COLO668 (cell line): ENCODE results near the gene PSRC1.
"Not testable (repeated sequence)": the region's sequence is repeated elsewhere in the genome, so short reads cannot be mapped to it uniquely, and the experiment has no call there.

Experiments used
- DNase-seq: peaks from one replicate; lab custom pipeline; 2025; ENCODE audit not compliant: unreplicated experiment; lab: John Stamatoyannopoulos, UW

Gene PSRC1

GRCh38 chr1:109296782-109297181 is 13.8 kb upstream of the PSRC1 start:
- peak; percentile 47 for DNase-seq

GRCh38 chr1:109295712-109296415 is 12.9 kb upstream of the PSRC1 start:
- no peak for DNase-seq

GRCh38 chr1:109294481-109294880 is 11.5 kb upstream of the PSRC1 start:
- no peak for DNase-seq

GRCh38 chr1:109293026-109293425 is 10.1 kb upstream of the PSRC1 start:
- DNase-seq, result no peak

GRCh38 chr1:109292364-109292763 is 9.4 kb upstream of the PSRC1 start:
- DNase-seq, result no peak

DNA sequence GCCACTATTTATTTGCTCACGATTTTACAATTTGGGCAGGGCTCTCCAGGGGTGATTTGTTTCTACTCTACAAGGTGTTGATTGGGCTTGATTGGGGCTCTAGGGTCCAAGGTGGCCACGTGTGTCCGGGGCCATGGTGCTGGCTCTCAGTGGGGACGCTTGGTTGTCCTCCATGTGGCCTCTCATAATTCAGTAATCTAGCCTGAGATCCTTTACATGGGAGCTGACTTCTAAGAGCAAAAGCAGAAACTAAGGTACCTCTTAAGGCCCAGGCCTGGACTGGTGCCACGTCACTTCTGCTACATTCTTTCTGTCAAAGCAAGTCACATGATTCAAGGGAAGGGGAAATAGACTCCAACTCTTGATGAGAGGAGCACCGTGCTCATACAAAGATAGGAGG is 8.1 kb upstream of the PSRC1 start:
- DNase-seq, result no peak

DNA sequence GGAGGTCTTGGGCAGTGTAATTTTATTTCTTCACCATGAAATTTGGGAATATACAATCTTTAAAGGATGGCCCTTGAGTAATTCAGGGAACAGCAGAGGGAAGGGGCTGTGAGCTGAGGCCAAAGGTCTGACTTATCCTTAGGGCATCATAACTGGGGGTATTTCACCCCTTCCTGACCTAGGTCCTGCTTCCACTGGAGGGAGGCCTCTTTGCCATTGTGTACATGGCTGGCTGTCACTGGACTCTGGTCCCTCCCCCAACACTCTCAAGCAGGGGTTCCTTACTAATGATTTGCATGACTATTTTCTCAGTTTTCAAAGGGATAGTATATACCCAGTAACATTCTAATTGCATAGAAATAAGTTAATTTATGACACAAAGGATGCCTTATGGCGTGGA is 7.2 kb upstream of the PSRC1 start:
- DNase-seq, result no peak

GRCh38 chr1:109286762-109287161 is 3.8 kb upstream of the PSRC1 start:
- DNase-seq, result not testable (repeated sequence)

DNA sequence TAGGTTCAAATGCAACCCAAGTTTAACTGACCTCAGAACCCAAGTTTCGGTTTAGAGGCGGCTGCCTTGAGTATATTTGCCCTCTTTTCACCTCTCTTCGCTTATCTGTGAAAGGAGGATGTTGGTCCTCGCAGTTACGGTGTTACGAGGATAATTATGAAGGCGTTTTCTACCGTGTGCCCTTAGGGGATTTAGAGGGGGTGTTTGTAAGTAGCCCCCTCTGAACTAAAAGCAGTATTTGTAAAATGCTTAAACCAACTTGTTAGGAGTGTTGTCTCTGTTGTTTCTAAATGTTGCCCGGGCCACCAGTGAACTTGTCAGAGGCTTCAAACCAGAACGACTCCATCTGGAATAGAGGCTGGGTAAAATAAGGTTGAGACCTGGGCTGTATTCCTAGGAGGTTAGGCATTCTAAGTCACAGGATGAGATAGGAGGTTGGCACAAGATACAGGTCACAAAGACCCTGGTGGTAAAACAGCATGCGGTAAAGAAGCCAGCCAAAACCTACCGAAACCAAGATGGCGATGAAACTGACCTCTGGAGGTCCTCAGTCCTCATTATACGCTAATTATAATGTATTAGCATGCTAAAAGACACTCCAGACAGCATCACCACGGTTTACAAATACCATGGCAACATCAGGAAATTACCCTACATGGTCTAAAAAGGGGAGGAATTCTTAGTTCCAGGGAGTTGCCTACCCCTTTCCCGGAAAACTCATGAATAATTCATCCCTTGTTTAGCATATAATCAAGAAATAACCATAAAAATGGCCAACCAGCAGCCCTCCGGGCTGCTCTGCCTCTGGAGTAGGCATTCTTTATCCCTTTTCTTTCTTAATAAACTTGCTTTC is 1.0 kb upstream of the PSRC1 start:
- DNase-seq, result no peak

DNA sequence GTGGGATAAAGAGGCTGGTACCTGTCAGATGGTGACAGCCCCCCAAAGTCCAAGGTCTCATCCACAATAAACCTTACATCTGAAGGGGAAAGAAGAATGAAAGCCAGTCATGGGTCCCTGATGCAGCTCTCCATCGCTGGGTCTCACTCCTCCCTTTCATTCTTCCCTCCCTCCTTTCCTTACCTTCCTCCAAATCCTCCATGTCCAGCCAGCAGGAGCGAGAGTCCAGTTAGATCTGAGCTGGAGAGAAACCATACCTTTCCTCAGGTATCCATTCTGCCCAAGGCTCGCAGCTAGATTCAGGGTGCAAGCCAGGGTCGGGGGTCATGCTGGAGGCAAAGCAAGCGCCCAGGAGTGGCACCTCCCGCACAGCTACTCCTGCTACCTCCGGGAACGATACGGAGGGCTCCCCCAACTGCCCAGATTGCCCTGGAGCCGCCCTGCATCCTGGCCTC is 421 bp downstream of the PSRC1 start:
- no peak for DNase-seq

- DNase-seq, result no peak
Observed at GRCh38 chr1:109281680-109282496, 1.1 kb downstream of the PSRC1 start.

DNA sequence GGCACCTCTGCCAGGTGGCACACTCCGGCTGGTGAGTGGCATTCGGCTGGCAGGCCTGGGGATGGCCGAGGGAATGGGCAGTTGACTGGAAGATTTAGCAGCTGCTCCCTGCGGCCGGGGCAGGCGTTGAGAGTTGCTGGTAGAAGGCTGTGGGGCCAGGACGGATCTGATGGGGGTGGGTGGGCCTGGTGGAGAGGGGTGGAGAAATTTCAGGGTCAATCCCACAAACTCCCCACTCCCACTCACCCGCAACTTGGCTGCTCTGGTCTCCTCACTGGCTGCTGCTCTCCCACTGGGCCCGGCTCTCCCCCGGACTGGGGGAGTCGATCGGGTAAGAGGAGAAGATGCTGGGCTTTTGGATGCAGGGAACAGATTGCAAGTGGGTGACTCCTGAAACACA is 2.1 kb downstream of the PSRC1 start:
- no peak for DNase-seq

GRCh38 chr1:109279615-109280278 is 3.2 kb downstream of the PSRC1 start:
- DNase-seq, result no peak

DNA sequence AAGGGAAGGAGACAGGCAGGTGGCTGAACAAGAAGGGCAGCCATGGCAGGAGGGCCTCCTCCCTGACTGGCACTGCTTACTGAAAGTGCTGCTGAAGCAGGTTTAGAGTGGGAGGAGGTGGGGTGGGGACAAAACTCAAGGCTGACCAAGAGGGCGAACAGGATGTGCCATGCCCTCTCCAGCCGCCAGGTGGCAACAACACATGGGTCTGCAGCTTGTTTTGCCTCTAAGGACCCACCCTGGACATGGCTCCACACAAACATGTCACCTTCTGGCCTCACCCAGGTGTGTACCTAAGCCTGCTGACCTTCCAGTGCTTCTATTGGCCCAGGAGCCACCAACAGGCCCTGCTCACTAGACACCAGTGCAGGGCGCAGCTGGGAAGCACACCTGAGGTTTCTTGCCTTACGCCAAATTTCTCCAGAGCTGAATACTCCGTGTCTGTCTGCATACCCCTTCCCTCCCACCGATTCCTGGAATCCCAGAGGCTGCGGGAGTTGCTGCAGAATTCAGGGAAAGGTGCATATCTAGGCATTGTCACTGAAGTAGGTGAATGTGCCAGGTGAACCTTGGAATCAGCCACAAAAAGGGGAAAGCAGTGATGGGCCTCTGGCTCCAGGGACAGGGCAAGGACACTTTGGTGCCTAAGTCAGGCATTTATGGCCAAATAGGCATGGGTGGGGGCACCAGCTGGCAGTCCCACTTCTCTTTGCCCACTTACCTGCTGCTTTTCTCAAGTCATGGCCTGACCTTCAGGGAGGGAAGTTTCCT is 5.3 kb downstream of the PSRC1 start:
- peak; percentile 76 for DNase-seq

GRCh38 chr1:109275706-109276345 is 7.1 kb downstream of the PSRC1 start:
- no peak for DNase-seq

DNA sequence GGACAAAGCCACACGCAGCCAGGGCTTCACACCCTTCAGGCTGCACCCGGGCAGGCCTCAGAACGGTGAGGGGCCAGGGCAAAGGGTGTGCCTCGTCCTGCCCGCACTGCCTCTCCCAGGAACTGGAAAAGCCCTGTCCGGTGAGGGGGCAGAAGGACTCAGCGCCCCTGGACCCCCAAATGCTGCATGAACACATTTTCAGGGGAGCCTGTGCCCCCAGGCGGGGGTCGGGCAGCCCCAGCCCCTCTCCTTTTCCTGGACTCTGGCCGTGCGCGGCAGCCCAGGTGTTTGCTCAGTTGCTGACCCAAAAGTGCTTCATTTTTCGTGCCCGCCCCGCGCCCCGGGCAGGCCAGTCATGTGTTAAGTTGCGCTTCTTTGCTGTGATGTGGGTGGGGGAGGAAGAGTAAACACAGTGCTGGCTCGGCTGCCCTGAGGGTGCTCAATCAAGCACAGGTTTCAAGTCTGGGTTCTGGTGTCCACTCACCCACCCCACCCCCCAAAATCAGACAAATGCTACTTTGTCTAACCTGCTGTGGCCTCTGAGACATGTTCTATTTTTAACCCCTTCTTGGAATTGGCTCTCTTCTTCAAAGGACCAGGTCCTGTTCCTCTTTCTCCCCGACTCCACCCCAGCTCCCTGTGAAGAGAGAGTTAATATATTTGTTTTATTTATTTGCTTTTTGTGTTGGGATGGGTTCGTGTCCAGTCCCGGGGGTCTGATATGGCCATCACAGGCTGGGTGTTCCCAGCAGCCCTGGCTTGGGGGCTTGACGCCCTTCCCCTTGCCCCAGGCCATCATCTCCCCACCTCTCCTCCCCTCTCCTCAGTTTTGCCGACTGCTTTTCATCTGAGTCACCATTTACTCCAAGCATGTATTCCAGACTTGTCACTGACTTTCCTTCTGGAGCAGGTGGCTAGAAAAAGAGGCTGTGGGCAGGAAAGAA is 8.1 kb downstream of the PSRC1 start:
- DNase-seq, result peak; percentile 83

DNA sequence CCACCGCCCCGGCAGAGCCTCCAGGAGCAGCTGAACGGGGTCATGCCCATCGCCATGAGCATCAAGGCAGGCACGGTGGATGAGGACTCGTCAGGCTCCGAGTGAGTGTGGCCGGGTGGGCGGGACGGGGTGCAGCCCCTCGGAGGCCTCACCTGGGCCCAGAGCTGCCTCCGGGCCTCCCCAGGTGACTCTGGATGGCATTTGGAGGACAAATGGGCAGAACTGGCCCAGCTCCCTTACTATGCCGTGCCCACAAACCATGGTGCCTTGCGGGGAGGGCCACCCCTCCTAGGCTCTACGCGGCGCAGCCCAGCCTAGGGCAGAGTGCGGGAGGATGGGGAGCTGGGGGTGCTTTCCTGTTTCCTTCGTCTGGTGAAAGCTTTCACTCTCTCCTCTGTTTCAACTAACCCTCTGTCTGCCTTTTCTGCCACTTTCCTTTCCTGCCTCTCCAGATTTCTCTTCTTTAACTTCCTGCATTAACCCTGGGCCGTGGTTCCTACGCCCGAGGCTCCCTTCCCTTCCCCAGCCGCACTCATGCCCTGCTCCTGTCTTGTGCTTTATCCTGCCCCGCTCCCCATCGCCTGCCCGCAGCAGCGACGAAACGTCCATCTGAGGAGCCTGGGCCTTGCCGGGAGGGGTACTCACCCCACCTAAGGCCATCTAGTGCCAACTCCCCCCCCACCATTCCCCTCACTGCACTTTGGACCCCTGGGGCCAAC is 9.2 kb downstream of the PSRC1 start:
- no peak for DNase-seq
